Inflammatory macrophage treated with lipopolysaccharide for 4 hours (primary cell): ENCODE results near the gene DHRS7B.
"Not testable (repeated sequence)": the region's sequence is repeated elsewhere in the genome, so short reads cannot be mapped to it uniquely, and the experiment has no call there.

Experiments
- DNase-seq: peaks from one replicate; pipeline ENCODE4 v3.0.0-alpha.2; 2020

Gene DHRS7B

GRCh38 chr17:21113049-21113690 is 13.6 kb upstream of the DHRS7B start:
- DNase-seq = peak; percentile 83

GRCh38 chr17:21113716-21114115 is 13.0 kb upstream of the DHRS7B start:
- DNase-seq = peak; percentile 40

- DNase-seq = peak; percentile 51
These were observed 12.0 kb upstream of the DHRS7B start for GRCh38 chr17:21114791-21115190.

GRCh38 chr17:21119247-21119918 is 7.4 kb upstream of the DHRS7B start:
- DNase-seq = peak; percentile 50

- no peak for DNase-seq
These were observed 6.9 kb upstream of the DHRS7B start for GRCh38 chr17:21119919-21120249.

GRCh38 chr17:21124086-21124485 is 2.7 kb upstream of the DHRS7B start:
- peak; percentile 37 for DNase-seq

- DNase-seq = not testable (repeated sequence)
These were observed 2.2 kb upstream of the DHRS7B start for GRCh38 chr17:21124517-21124916.

- peak; percentile 33 for DNase-seq
These were observed 902 bp upstream of the DHRS7B start for GRCh38 chr17:21125862-21126261.

- peak; percentile 21 for DNase-seq
These were observed 829 bp downstream of the DHRS7B start for GRCh38 chr17:21127509-21128077.

GRCh38 chr17:21129023-21129681 is 2.4 kb downstream of the DHRS7B start:
- DNase-seq = peak; percentile 41

- DNase-seq = peak; percentile 66
These were observed 4.4 kb downstream of the DHRS7B start for GRCh38 chr17:21131137-21131536.

GRCh38 chr17:21132428-21132827 is 5.7 kb downstream of the DHRS7B start:
- peak; percentile 44 for DNase-seq

GRCh38 chr17:21134559-21134958 is 7.8 kb downstream of the DHRS7B start:
- DNase-seq = no peak

GRCh38 chr17:21140911-21141310 is 14.1 kb downstream of the DHRS7B start:
- DNase-seq = no peak

GRCh38 chr17:21141331-21141730 is 14.6 kb downstream of the DHRS7B start:
- no peak for DNase-seq

- DNase-seq = not testable (repeated sequence)
These were observed 15.3 kb downstream of the DHRS7B start for GRCh38 chr17:21142065-21142464.

- DNase-seq = no peak
These were observed 16.9 kb downstream of the DHRS7B start for GRCh38 chr17:21143695-21144094.

GRCh38 chr17:21144299-21144698 is 17.5 kb downstream of the DHRS7B start:
- not testable (repeated sequence) for DNase-seq

GRCh38 chr17:21146362-21147015 is 19.7 kb downstream of the DHRS7B start:
- peak; percentile 52 for DNase-seq

GRCh38 chr17:21149621-21150020 is 22.9 kb downstream of the DHRS7B start:
- DNase-seq = no peak

GRCh38 chr17:21152731-21153130 is 26.0 kb downstream of the DHRS7B start:
- no peak for DNase-seq

GRCh38 chr17:21157586-21158370 is 31.0 kb downstream of the DHRS7B start:
- no peak for DNase-seq

- DNase-seq = no peak
These were observed 33.6 kb downstream of the DHRS7B start for GRCh38 chr17:21160401-21160800.
